Measurements from ENCODE around the gene KCNA2. TPM values are rescaled to one million over a fixed set of nuclear protein-coding genes. Genes with fewer than 3 reads are reported as not detected.

The KCNA2 gene
- polyA plus RNA-seq, 1 of the 3 experiments (the other 2 are of a cell fraction), result not detected

- Histone ChIP-seq H3K4me1 (ENCODE audit: control insufficient read depth in 1 of 2, insufficient read depth in 2 of 2, low read depth in 1 of 2, low read length in 1 of 2) (no peaks in the 10 kb centered on the region), H3K9me2 (no peaks in the 10 kb centered on the region), H3K9ac (no peak overlapping the region), H2AFZ (ENCODE audit: low read depth) (no peak overlapping the region), H3K4me2 (no peak overlapping the region), H3K27ac (ENCODE audit: low read depth in 2 of 2, low read length in 1 of 2) (no peak overlapping the region), H4K20me1 (ENCODE audit: insufficient read depth) (no peaks in the 10 kb centered on the region), H3K36me3 (replicated peaks in 1 of 2; ENCODE audit: control insufficient read depth in 1 of 2, insufficient read depth in 2 of 2, low read length in 1 of 2) (no peaks in the 10 kb centered on the region), H3F3A (replicated peaks; ENCODE audit: insufficient read depth) (no peaks in the 10 kb centered on the region), H3K27me3 (ENCODE audit: insufficient read depth) (peaks cover 9% of the 10 kb centered on the region; the same call in 1 of the 2 replicates), H3K4me3 (ENCODE audit: low read depth in 2 of 2, low read length in 1 of 2) (no peak overlapping the region), H3K9me3 (no peaks in the 10 kb centered on the region), H3K79me2 (ENCODE audit: insufficient read depth) (no peaks in the 10 kb centered on the region)
- no peak for TF ChIP-seq RXRA (IDR thresholded peaks at IDR 0.05; ENCODE audit: borderline replicate concordance, low read depth)
- peak; percentile 37 for TF ChIP-seq SMC3 (IDR thresholded peaks at IDR 0.05; ENCODE audit: low read depth, low read length)
- TF ChIP-seq RAD21 (IDR thresholded peaks at IDR 0.05; ENCODE audit: low read length), result peak; percentile 59
- TF ChIP-seq EZH2phosphoT487 (IDR thresholded peaks at IDR 0.05; ENCODE audit: borderline replicate concordance, low read depth), result no peak
- TF ChIP-seq, protein P1, sequence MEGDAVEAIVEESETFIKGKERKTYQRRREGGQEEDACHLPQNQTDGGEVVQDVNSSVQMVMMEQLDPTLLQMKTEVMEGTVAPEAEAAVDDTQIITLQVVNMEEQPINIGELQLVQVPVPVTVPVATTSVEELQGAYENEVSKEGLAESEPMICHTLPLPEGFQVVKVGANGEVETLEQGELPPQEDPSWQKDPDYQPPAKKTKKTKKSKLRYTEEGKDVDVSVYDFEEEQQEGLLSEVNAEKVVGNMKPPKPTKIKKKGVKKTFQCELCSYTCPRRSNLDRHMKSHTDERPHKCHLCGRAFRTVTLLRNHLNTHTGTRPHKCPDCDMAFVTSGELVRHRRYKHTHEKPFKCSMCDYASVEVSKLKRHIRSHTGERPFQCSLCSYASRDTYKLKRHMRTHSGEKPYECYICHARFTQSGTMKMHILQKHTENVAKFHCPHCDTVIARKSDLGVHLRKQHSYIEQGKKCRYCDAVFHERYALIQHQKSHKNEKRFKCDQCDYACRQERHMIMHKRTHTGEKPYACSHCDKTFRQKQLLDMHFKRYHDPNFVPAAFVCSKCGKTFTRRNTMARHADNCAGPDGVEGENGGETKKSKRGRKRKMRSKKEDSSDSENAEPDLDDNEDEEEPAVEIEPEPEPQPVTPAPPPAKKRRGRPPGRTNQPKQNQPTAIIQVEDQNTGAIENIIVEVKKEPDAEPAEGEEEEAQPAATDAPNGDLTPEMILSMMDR (IDR thresholded peaks at IDR 0.05), result peak; percentile 39
- ChIA-PET CTCF (interaction anchor here (0.5 to 11.0 kb wide), 26 partner anchors 8 to 686 kb away, joined by 3 to 148 read pairs (median 4); partner anchors contain the start of gene KCNA10), POLR2A (no interaction called here)
- DNase-seq, result peak; percentile 51
- WGBS (ENCODE audit: low lambda C conversion rate), result 49% methylated on average over 4 of the region's 4 CpGs
These were observed 57.8 kb downstream of the KCNA2 start for GRCh38 chr1:110548381-110548780.

- no peak for DNase-seq
- Histone ChIP-seq H3K4me3 (ENCODE audit: low read depth in 2 of 2, low read length in 1 of 2) (no peak overlapping the region), H3K9me2 (no peaks in the 10 kb centered on the region), H3K4me1 (ENCODE audit: control insufficient read depth in 1 of 2, insufficient read depth in 2 of 2, low read depth in 1 of 2, low read length in 1 of 2) (no peaks in the 10 kb centered on the region), H4K20me1 (ENCODE audit: insufficient read depth) (no peaks in the 10 kb centered on the region), H3K9ac (no peak overlapping the region), H3K4me2 (no peak overlapping the region), H3K9me3 (no peaks in the 10 kb centered on the region), H3K27me3 (ENCODE audit: insufficient read depth) (peaks cover 9% of the 10 kb centered on the region; the same call in 1 of the 2 replicates), H3F3A (replicated peaks; ENCODE audit: insufficient read depth) (no peaks in the 10 kb centered on the region), H3K27ac (ENCODE audit: low read depth in 2 of 2, low read length in 1 of 2) (no peak overlapping the region), H3K79me2 (ENCODE audit: insufficient read depth) (no peaks in the 10 kb centered on the region), H2AFZ (ENCODE audit: low read depth) (no peak overlapping the region), H3K36me3 (replicated peaks in 1 of 2; ENCODE audit: control insufficient read depth in 1 of 2, insufficient read depth in 2 of 2, low read length in 1 of 2) (no peaks in the 10 kb centered on the region)
- TF ChIP-seq MXI1 (IDR thresholded peaks at IDR 0.05; ENCODE audit: low read depth, low read length) (no peak), POLR2AphosphoS5 (IDR thresholded peaks at IDR 0.05; ENCODE audit: low read depth, low read length) (no peak), PBX3 (IDR thresholded peaks at IDR 0.05) (no peak), NRF1 (IDR thresholded peaks at IDR 0.05; ENCODE audit: low read depth, low read length) (no peak)
- POLR2A ChIA-PET, result no interaction called here
- WGBS (ENCODE audit: low lambda C conversion rate), result 0% methylated on average over 2 of the region's 2 CpGs
- CTCF ChIA-PET, result interaction anchor here (1.1 to 4.2 kb wide), 4 partner anchors 9 to 25 kb away, joined by 4 to 45 read pairs (median 8); no protein-coding TSS in a partner anchor
These were observed 59.1 kb downstream of the KCNA2 start for GRCh38 chr1:110547017-110547416.

All from SK-N-SH (cell line).